Astrocyte of the cerebellum (primary cell): ENCODE data around the gene SBNO2.

ENCODE experiments used
- DNase-seq: peaks from one replicate; pipeline ENCODE4 v3.0.0-alpha.2; 2011; ENCODE audit warnings: low read depth
- H3K4me3 ChIP-seq: 2 replicates; pipeline ENCODE4 v1.5.1; 2011; ENCODE audit warnings: mild to moderate bottlenecking, low read depth, low read length, moderate library complexity
- in situ Hi-C: cut with HindIII; loops from 2 replicates; pipeline ENCODE4 v1.10.0; 2017; ENCODE audit warnings: low sequenced_read_pairs
- TF ChIP-seq, protein P1 (sequence below): IDR thresholded peaks from 2 replicates; pipeline ENCODE4 v1.5.1; 2012; ENCODE audit warnings: low read length, low read depth, moderate library complexity, mild to moderate bottlenecking; ENCODE audit errors: missing control alignments

Gene SBNO2

DNA sequence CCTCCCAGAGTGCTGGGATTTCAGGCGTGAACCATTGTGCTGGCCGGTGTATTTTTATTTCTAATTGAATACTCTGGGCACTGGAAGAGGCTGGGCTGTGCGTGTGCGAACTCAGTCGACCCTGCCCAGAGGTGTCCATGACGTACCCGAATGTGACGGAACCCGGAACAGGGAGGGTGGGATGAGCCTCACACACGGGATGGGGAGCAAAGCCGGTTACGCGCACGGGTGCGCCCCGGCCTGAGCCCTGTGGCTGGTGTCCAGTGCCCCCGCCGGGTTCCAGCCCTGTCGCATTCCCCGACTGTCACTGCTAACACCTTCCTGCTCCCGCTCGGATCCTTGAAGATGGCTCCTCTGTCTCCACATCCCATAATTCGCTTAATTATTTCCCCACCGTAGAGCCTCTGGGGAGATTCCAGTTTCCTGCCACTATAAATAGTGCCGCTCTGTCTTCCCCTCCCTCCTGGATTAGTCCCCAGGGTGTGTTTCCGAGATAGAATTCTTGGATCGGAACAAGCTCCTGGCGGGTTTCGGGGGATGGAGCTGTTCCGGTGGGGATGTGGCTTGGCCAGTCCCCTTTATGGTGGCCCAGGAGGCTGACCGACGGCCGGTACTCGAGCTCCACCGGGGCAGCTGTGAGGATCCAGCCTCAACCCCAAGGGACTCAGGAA lies 22.0 kb downstream of the SBNO2 start:
- in situ Hi-C loops = no loop called here
- no peak overlapping the region for H3K4me3 ChIP-seq
- TF ChIP-seq, protein P1, sequence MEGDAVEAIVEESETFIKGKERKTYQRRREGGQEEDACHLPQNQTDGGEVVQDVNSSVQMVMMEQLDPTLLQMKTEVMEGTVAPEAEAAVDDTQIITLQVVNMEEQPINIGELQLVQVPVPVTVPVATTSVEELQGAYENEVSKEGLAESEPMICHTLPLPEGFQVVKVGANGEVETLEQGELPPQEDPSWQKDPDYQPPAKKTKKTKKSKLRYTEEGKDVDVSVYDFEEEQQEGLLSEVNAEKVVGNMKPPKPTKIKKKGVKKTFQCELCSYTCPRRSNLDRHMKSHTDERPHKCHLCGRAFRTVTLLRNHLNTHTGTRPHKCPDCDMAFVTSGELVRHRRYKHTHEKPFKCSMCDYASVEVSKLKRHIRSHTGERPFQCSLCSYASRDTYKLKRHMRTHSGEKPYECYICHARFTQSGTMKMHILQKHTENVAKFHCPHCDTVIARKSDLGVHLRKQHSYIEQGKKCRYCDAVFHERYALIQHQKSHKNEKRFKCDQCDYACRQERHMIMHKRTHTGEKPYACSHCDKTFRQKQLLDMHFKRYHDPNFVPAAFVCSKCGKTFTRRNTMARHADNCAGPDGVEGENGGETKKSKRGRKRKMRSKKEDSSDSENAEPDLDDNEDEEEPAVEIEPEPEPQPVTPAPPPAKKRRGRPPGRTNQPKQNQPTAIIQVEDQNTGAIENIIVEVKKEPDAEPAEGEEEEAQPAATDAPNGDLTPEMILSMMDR = no peak
- DNase-seq = no peak

- DNase-seq = no peak
- H3K4me3 ChIP-seq = no peak overlapping the region
- in situ Hi-C loops = no loop called here
- TF ChIP-seq, protein P1 = no peak
Observed at GRCh38 chr19:1151037-1151724, 22.9 kb downstream of the SBNO2 start.

GRCh38 chr19:1150333-1151036 lies 23.6 kb downstream of the SBNO2 start:
- TF ChIP-seq, protein P1 = no peak
- no peak for DNase-seq
- in situ Hi-C loops = no loop called here
- no peak overlapping the region for H3K4me3 ChIP-seq

DNA sequence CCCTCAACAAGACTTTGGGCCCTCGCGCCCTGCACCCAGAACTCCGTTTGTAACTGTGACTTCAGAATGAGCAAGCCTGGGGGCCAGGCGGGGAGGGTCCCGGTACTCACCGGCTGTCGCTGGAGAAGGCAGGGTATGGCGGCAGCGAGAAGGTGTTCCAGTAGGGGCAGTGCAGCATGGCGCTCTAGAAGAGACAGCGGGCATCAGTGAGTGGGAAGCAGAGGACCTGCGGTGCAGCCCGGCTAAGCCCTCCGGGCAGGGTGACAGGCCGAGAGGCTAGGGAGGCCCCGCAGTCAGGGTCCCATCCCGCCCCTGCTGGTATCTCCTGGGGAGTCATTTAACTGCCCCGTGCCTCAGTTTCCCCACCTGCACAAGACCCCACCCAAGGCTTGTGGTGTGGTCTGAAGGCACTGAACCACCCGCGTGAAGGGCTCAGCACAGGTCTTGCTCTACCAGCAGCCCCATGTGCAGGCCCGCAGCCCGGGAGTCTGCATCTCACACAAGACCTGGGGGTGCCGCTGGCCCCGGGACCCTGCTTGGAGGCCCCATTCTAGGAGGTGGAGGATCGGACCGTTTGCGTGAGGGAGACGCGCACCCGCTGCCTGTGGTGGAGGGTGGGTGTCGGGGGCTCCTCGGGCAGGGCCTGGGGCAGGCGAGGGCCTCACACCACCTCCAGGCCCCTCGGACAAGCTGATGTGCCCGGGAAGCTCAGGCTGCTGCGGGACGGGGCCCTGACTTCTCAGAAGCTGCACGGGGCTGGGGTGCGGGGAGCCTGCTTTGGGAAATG lies 24.6 kb downstream of the SBNO2 start:
- in situ Hi-C loops = no loop called here
- H3K4me3 ChIP-seq = no peak overlapping the region
- TF ChIP-seq, protein P1 = no peak
- DNase-seq = no peak

DNA sequence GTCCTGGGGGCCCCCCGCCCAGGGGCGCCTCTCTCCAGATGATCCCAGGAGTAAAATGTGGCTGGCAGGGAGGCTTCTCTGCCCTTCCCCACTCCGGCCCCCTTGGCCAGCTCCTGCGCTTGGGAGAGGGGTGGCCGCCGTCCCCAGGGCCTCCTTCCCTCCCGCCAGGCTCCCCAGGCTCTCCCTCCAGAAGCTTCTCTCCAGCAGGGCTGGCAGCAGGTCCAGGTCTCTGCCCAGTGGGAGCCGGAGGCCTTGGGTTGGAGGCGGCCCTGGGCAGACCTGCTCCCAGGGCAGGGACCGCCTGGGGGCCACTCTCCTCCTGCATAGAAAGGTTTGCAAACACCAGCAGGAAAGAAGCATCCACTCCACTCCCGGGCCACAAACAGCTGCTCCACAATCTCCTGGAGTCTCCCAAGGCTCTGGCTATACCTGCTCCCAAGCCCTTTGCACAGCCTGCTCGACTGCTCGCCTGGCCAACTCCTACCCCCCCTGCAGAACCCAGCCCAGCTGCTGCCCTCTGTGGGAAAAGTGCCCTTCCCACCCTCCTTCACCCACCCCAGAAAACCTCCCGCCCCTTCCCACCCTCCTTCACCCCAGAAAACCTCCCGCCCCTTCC lies 26.0 kb downstream of the SBNO2 start:
- no peak overlapping the region for H3K4me3 ChIP-seq
- in situ Hi-C loops = no loop called here
- no peak for DNase-seq
- TF ChIP-seq, protein P1 = no peak
